GM19099 (cell line): ENCODE results near the gene ELFN2.

ENCODE experiments used
- POLR2A ChIP-seq: IDR thresholded peaks from 3 replicates; pipeline ENCODE4 v1.6.1; 2011; ENCODE audit warnings: low read depth; ENCODE audit not compliant: insufficient read length; ENCODE audit errors: extremely low read depth

Gene ELFN2

DNA sequence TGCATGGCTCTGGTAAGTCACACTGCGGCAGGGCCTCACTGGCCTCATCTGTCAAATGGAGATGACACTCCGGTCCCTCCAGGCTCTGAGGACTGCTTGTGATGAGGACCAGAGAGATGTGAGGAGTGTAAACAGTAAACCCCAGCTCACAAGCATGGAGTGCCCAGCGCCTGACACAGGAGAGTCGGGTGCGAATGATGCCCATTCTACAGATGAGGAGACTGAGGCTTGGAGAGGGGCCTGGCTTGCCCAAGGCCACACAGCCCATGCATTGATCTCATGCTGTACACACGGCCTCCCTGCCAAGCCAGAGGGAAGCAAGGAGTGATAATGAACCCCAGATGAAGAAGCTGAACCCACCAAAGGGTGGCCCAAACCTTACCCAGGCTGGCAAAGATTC, 37.2 kb downstream of the ELFN2 start:
- TF ChIP-seq POLR2A = no peak

DNA sequence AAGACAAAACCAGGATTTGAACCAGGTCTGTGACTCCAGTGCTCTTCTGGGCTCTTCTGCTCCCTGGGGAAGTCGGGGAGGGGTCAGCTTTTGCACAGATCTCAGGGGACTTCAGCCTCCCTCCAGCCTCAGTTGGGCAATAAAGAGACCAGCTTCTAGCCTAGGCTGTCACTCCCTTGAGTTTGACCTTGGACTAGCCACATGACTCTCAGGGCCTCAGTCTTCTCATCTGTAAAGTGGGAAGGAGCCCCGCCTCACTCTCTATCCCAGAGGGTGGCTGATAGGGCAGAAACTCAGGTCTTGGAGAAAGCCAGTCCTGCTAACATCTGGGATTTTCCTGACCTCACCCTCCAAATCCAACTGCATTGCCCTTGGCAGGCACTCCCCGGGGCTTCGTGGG, 38.7 kb downstream of the ELFN2 start:
- TF ChIP-seq POLR2A = no peak

DNA sequence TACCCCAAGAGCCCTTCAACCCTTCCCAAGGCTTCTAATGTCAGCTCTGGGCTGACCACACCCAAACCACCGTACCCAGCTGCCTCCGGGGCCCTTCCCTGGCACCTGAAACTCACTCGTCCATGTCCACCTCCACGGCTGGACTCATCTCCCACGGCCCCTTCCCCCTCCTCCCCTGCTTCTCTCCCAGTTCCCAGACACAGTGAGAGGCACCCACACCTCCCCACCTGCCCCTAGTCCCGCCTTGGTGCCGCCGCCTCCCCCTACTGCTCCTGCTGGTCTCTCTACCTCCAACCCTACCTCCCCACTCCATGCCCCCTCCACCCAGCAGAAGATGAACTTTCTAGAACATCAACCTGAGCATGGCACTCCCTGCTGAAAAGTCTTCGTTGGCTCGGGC, 39.5 kb downstream of the ELFN2 start:
- no peak for TF ChIP-seq POLR2A

DNA sequence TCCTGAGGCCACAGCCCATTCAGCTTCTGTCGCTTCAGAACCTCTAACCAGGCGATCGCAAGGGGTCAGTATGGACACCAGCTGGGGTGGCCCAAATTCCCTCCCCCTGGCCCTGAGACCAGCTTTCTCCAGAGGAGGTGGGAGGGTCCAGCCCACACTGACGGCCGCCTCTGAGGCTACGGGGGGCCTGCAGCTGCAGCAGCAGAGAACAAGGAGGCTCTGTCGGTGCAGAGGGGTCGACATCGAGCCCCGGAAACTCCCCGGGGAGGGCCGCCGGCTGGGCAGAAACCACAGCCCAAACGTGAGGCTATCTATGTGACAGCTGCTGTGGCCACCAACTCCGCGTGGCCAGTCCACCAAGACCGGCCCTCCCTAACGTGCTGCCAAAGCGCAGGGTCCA, 40.8 kb downstream of the ELFN2 start:
- no peak for TF ChIP-seq POLR2A

DNA sequence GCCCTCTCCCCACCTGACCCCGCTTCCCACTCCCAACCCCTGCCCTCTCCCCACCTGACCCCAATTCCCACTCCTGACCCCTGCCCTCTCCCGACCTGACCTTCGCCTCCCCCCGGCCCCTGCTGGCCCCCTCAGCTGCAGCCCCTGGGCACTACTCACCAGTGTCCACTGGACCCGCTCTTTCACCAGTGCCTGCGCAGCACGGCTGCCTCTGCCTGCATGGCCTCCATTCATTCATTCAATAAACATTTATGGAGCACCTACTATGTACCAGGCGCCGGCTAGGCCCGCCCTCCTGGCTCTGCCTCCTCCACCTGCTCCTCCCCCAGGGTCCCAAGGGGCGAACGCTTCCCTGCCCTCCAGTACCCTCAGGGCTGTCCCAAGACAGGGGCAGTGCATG, 42.6 kb downstream of the ELFN2 start:
- TF ChIP-seq POLR2A = no peak

DNA sequence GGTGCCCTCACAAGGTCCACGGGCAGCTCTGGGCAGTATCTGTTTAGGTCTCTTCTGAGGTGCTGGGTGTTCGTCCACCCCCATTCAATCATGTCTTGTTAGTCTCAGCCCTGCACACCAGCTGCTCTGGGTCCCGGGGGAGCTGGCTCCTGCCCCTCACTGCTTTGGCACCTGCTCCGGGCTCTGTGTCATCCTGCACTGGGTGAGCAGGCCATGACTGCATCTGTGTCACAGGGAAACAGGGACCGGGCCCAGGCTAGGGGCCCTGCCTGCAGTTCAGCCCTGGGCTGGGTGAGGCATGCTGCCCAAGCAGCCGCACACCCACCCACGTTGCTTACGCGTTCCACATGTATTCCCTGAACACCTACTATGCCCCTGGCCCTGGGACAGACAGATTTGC, 43.9 kb downstream of the ELFN2 start:
- TF ChIP-seq POLR2A = no peak

DNA sequence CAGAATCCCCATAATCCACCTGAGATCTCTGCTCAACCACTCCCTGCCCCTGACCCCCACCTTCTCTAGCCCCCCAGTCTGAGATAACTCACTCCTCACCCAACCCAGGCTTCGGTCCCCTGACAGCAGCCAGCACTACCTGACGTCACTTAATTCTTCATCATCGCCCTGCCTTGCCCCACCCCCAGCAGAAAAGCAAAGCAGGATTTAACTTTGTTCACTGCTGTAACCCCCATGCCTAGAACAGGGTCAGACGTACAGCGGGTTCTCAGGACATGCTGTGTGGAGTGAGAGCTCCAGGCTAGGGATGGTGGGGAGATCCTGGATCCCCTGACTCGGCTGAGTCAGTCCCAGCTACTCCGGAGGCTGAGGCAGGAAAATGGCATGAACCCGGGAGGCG, 45.8 kb downstream of the ELFN2 start:
- TF ChIP-seq POLR2A = no peak

DNA sequence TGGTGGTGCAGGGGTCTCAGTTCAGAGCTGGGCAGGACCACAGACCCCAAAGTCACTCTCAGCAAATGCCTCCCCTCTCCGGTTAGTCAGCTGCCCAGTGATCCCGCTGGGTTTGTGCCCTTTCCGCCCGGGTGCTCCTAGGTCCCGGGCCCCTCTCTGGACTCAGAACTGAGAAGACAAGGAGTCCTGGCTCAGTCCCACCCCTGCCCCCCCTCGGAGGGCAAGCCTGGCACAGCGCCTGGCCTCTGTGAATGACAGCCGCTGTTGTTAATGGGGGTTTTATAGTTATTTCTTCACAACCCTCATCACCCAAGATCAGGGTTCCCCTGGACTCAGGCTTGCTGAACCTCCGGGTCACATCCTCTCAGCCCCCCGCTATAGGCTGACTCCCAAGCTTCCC, 47.6 kb downstream of the ELFN2 start:
- no peak for TF ChIP-seq POLR2A

DNA sequence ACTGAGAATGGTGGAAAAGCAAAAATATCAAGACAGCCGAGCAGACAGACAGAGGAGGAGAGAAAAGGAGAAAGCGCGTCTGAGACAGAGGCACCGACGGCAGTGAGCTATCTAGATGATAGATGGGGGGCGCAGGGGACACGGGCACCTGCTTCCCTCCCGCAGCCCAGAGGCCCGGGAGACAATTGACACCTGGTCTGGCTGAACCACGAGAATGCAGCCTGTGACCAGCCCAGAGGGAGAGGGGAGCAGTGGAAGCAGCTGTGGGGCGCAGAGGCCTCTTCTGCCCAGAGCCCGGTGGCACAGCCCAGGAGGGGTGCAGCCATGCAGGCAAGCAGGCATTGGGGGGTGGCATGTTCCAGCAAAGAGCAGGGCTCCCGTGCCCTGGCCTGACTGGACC, 48.2 kb downstream of the ELFN2 start:
- no peak for TF ChIP-seq POLR2A

DNA sequence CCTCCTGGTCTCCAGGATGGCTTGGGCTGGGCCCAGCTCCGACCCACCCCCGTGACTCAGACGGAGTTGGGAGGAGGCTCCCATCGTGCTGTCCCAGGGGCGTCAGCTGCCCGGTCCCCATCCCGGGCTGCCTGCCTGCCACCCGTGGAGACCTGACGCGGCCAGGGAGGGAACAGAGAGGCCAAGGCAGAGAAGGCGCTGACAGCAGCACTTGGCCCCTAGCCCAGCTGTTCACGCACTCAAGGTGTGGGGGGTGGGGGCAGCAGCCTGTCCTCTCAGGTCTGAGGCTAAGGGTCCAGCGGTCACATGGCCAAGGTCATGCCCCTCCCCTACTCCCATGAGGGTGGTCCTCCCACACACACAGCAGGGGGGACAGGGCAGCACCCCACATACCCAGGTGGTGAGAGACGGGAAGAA, 48.6 kb downstream of the ELFN2 start:
- TF ChIP-seq POLR2A = no peak

DNA sequence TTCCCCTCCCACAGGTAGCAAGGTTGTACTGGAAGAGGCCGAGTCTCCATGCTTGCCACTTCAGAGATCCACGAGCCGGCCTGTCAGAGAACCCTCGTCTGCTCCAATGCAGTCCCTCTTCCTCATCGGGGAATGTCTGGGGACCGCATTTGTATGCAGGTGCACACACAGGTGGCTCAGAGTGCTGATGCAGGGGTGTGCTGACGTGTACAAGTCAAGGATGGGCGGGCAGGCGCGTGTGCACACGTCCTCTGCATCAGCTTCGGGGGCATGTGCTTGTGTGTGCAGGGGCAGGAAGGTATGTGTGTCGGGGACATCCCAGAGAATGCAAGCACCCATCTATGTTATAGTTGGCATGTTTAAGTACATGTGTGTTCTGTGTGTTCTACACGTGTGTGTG, 49.4 kb downstream of the ELFN2 start:
- no peak for TF ChIP-seq POLR2A

DNA sequence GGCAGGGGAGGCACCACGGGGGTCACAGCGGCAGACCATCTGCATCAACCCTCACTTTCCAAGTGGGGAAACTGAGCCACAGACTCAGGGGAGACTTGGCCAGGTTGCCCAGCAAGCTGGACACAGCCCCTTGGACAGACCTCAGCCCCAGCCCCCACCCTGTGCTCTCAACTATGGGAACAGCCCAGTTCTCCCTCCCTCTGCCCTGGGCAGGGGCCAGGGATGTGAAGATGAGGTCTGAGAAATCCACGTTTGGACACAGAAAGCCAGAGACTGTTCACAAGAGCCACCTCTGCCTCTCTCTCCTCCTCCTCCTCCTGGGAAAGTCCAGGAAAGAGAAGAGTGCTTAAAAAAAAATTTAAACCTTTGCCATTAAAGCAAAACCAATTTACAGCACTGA, 50.1 kb downstream of the ELFN2 start:
- TF ChIP-seq POLR2A = no peak

DNA sequence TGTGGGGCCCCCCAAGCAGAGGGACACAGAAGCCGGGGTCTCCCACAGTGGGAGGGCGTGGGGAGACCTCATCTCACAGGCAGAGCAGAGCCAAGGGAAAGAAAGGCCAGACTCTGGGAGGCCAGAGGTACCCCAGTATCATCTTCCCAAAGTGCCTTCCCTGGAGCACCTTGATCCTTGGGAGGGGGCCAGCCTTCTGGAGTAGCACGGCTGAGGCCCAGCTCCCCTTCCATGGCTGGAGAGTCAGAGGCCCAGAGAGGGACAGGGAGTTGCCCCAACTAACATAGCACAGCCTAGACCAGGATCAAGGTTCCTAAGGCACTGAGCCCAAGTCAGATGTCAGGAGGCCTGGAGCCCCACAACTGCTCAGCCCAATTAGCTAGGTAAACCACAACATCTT, 50.6 kb downstream of the ELFN2 start:
- no peak for TF ChIP-seq POLR2A

DNA sequence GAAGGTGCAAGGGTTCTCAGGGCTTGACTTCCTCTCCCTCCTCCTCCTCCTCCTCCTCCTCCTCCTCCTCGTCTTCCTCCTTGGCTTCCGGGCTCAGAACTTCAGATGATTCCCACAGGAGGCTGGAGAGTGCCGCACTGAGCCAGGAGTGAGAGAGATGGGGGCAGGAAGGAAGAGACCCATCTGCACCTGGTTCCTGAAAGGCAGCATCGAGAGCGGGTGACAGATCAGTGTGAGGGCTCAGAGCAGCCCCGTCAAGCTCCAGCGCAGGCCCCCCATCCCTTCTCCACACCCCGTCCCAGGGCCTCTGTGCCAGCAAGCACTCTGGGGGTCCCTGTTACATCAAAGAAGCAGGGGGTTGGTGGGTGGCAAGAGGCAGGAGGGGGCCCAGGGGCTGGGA, 51.5 kb downstream of the ELFN2 start:
- TF ChIP-seq POLR2A = no peak

DNA sequence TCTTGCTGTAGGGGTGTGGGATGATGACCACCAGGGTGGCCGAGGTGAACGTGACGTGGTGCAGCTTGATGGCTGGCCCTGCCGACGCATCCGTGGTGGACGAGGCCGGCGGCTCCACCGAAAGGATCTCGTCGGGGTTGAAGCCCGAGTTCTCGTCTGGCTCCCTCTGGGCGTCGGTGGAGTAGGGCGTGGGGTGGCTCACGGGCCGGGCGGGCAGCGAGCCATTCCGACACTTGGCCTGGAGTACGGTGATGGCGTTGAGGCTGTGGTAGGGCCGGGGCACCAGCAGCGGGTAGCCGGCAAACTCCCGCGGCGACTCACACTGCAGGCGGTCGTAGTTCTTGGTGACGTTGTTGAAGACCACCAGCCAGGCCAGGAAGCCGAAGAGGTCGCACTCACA, 52.7 kb downstream of the ELFN2 start:
- TF ChIP-seq POLR2A = no peak

DNA sequence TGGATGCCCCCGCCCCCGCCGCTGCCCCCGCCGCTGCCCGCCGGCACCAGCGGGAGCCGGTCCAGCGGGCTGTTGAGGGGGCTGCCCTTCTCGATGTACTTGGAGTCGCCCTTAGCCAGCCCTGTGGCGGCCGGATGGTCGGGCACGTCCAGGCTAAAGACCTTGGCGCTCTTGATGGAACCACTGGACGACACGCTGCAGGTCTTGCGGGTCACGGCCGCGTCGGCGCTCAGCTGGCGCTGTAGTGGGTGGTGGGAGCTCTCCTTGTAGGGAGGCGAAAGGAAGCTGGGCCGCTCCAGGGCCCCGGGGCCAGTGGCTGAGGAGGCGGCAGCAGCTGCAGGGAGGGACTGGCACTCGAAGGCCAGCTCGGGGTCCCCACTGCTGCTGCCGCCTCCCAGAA, 53.8 kb downstream of the ELFN2 start:
- no peak for TF ChIP-seq POLR2A

DNA sequence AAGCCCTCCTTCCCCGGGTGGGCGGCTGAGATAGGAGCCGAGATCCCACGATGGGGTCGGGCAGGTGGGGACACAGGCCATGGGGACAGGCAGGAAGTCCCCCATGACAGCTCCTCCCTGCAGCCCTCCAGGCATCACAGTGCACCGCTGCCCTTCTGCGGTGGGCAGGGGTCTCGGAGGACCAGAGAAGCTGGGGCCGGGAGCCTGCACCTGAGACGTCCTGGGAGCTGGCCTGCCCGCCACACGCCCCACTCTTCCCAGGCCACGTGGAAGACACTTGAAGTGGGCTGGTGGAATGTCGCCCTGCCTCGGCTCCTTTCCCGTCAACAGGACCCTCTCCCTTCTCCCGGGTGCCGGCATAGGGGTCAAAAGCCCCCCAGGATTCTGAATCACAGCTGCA, 55.4 kb downstream of the ELFN2 start:
- no peak for TF ChIP-seq POLR2A

DNA sequence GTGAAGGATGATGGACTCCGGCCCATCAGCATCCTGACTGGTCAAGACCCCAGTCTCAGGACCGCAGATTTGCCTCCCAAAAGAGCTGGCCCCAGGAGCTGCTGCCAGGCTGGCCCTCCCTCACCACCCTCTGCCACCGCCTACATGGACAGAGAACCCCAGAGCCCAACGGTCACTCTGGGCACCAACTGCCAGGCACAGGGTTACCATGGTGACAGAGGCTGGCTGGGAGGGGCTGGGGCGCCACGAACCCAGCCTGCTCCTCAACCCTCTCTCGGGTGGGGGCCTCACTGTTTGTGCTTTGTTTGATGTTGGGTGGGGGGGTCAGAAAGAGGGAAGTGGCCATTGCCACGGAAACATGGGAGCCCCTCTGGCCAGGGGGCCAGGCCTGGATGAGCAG, 55.8 kb downstream of the ELFN2 start:
- no peak for TF ChIP-seq POLR2A
